ENCODE measurements around the gene LNX2.

DNA sequence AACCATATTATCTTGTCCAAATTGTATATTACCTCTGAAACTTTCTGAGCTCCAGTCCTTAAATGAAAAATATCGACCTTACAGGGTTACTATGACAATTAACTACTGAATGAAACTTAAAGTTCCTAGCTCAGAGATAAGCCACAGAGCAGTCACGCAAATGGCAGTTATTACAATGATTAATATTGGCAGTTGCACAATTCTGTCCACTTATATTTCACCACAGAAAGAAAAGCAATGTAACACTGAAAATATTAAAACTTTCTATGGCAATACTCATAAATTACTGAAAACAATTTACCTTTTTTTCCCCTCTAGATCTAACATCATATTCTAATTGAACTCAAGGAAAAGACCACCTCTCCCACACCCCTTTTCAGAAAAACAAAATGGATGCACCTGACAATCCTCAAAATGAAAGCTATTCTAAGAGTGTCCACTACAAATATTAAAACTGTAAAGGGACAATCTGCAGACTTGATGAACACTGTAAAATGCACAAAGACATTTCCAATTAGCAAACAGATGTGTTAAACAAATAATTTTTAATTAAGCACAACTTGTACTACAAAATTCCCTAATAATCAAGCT, 14.6 kb downstream of the LNX2 start:
- TF ChIP-seq, protein P1, sequence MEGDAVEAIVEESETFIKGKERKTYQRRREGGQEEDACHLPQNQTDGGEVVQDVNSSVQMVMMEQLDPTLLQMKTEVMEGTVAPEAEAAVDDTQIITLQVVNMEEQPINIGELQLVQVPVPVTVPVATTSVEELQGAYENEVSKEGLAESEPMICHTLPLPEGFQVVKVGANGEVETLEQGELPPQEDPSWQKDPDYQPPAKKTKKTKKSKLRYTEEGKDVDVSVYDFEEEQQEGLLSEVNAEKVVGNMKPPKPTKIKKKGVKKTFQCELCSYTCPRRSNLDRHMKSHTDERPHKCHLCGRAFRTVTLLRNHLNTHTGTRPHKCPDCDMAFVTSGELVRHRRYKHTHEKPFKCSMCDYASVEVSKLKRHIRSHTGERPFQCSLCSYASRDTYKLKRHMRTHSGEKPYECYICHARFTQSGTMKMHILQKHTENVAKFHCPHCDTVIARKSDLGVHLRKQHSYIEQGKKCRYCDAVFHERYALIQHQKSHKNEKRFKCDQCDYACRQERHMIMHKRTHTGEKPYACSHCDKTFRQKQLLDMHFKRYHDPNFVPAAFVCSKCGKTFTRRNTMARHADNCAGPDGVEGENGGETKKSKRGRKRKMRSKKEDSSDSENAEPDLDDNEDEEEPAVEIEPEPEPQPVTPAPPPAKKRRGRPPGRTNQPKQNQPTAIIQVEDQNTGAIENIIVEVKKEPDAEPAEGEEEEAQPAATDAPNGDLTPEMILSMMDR (optimal IDR thresholded peaks at IDR 0.05 in 1 of 3, IDR thresholded peaks at IDR 0.05 in 1 of 3, conservative IDR thresholded peaks at IDR 0.05 in 1 of 3; ENCODE audit: extremely low read depth in 1 of 3, insufficient read depth in 2 of 3, low read length in 3 of 3), result no peak
- TF ChIP-seq EZH2 (IDR thresholded peaks at IDR 0.05; ENCODE audit: low read length), result no peak
